ENCODE measurements around the gene CLDN34. TPM values are rescaled to one million over a fixed set of nuclear protein-coding genes. Genes with fewer than 3 reads are reported as not detected.

The CLDN34 gene
- polyA plus RNA-seq, 1 donor (not counting 4 experiments of a cell fraction or from before 2014, with no cell fraction given): 0.10 TPM

DNA sequence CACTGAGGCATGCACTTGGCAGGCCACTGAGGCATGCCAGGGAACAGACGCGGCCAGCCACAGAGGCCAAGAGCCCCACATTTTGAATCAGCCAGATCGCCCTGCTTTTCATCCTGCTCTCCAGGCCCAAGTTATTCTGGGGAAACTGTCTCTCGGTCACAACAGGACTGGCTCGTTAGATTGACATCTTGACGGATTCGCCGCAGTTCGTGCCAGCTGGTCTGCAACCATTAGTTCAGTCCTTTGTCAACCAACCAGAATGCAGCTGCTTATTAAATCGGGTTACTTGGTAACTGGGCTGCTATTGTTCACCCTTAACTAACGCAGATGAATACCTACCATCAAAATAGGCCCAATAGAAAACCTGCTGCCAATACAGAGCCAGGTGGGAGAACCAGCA, 16.7 kb downstream of the CLDN34 start:
- Histone ChIP-seq H3K27ac (ENCODE audit: control insufficient read depth, insufficient read depth, low read length) (no peak overlapping the region), H4K20me1 (ENCODE audit: control insufficient read depth, extremely low read depth, insufficient read depth, low read length) (no peaks in the 10 kb centered on the region), H2AFZ (ENCODE audit: control insufficient read depth, low read length) (no peak overlapping the region), H3K27me3 (ENCODE audit: control insufficient read depth, extremely low read depth, insufficient read depth, low read length) (no peaks in the 10 kb centered on the region), H3K9me3 (ENCODE audit: control insufficient read depth, low read depth, low read length) (no peaks in the 10 kb centered on the region), H3K4me1 (ENCODE audit: control insufficient read depth, extremely low read depth, insufficient read depth, low read length) (no peaks in the 10 kb centered on the region), H3K9ac (ENCODE audit: control insufficient read depth, extremely low read depth, insufficient read depth, low read length) (no peak overlapping the region), H3K4me3 (ENCODE audit: control insufficient read depth in 2 of 3, extremely low read depth in 1 of 3, insufficient read depth in 2 of 3, low read depth in 1 of 3, low read length in 3 of 3) (no peak overlapping the region), H3K79me2 (ENCODE audit: control insufficient read depth, insufficient read depth, low read length) (no peaks in the 10 kb centered on the region), H3K36me3 (ENCODE audit: control insufficient read depth in 2 of 2, extremely low read depth in 1 of 2, insufficient read depth in 2 of 2, low read length in 2 of 2) (no peaks in the 10 kb centered on the region), H3K9me1 (ENCODE audit: control insufficient read depth, extremely low read depth, insufficient read depth, low read length) (no peaks in the 10 kb centered on the region), H3K4me2 (ENCODE audit: control insufficient read depth, extremely low read depth, insufficient read depth, low read depth, low read length) (no peak overlapping the region)
- TF ChIP-seq EZH2 (IDR thresholded peaks at IDR 0.05; ENCODE audit: low read length): no peak
- TF ChIP-seq, protein P1, sequence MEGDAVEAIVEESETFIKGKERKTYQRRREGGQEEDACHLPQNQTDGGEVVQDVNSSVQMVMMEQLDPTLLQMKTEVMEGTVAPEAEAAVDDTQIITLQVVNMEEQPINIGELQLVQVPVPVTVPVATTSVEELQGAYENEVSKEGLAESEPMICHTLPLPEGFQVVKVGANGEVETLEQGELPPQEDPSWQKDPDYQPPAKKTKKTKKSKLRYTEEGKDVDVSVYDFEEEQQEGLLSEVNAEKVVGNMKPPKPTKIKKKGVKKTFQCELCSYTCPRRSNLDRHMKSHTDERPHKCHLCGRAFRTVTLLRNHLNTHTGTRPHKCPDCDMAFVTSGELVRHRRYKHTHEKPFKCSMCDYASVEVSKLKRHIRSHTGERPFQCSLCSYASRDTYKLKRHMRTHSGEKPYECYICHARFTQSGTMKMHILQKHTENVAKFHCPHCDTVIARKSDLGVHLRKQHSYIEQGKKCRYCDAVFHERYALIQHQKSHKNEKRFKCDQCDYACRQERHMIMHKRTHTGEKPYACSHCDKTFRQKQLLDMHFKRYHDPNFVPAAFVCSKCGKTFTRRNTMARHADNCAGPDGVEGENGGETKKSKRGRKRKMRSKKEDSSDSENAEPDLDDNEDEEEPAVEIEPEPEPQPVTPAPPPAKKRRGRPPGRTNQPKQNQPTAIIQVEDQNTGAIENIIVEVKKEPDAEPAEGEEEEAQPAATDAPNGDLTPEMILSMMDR (optimal IDR thresholded peaks at IDR 0.05 in 1 of 3, IDR thresholded peaks at IDR 0.05 in 1 of 3, conservative IDR thresholded peaks at IDR 0.05 in 1 of 3; ENCODE audit: extremely low read depth in 1 of 3, insufficient read depth in 2 of 3, low read length in 3 of 3): no peak
- dilution Hi-C loops (cut with MboI; ENCODE audit: extremely low pct_ligation_motif_present, low sequenced_read_pairs): no loop called here
- FAIRE-seq (no peak), DNase-seq (ENCODE audit: low read depth, low spot score) (no peak)

DNA sequence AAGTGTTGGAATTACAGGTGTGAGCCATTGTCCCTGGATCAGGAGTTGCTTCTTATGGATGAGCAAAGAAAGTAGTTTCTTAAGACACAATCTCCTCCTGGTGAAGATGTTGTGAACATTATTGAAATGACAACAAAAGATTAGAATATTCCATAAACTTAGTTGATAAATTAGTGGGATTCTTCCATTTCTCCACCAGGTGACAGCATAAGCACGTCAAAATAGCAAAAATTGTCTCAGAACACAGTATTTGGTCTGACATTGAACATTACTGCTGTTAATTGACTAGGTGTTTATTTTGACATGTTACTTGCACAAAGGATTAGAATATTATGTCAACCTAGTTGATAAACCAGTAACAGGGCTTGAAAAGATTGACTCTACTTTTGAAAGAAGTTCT, 21.6 kb downstream of the CLDN34 start:
- Histone ChIP-seq H3K4me2 (ENCODE audit: control insufficient read depth, extremely low read depth, insufficient read depth, low read depth, low read length) (no peak overlapping the region), H3K27ac (ENCODE audit: control insufficient read depth, insufficient read depth, low read length) (no peak overlapping the region), H3K4me1 (ENCODE audit: control insufficient read depth, extremely low read depth, insufficient read depth, low read length) (no peaks in the 10 kb centered on the region), H3K9me1 (ENCODE audit: control insufficient read depth, extremely low read depth, insufficient read depth, low read length) (no peaks in the 10 kb centered on the region), H3K9me3 (ENCODE audit: control insufficient read depth, low read depth, low read length) (no peaks in the 10 kb centered on the region), H2AFZ (ENCODE audit: control insufficient read depth, low read length) (no peak overlapping the region), H3K79me2 (ENCODE audit: control insufficient read depth, insufficient read depth, low read length) (no peaks in the 10 kb centered on the region), H4K20me1 (ENCODE audit: control insufficient read depth, extremely low read depth, insufficient read depth, low read length) (no peaks in the 10 kb centered on the region), H3K36me3 (ENCODE audit: control insufficient read depth in 2 of 2, extremely low read depth in 1 of 2, insufficient read depth in 2 of 2, low read length in 2 of 2) (no peaks in the 10 kb centered on the region), H3K27me3 (ENCODE audit: control insufficient read depth, extremely low read depth, insufficient read depth, low read length) (no peaks in the 10 kb centered on the region), H3K9ac (ENCODE audit: control insufficient read depth, extremely low read depth, insufficient read depth, low read length) (no peak overlapping the region), H3K4me3 (ENCODE audit: control insufficient read depth in 2 of 3, extremely low read depth in 1 of 3, insufficient read depth in 2 of 3, low read depth in 1 of 3, low read length in 3 of 3) (no peak overlapping the region)
- DNase-seq (ENCODE audit: low read depth, low spot score): no peak
- TF ChIP-seq EZH2 (IDR thresholded peaks at IDR 0.05; ENCODE audit: low read length): no peak
- TF ChIP-seq, protein P1 (optimal IDR thresholded peaks at IDR 0.05 in 1 of 3, IDR thresholded peaks at IDR 0.05 in 1 of 3, conservative IDR thresholded peaks at IDR 0.05 in 1 of 3; ENCODE audit: extremely low read depth in 1 of 3, insufficient read depth in 2 of 3, low read length in 3 of 3): peak in 2 of 3 experiments; percentile 23 to 33
- dilution Hi-C loops (cut with MboI; ENCODE audit: extremely low pct_ligation_motif_present, low sequenced_read_pairs): no loop called here
- no peak for FAIRE-seq

Measured in keratinocyte (primary cell).